Measurements from ENCODE around the gene ZNF3. TPM values are rescaled to one million over a fixed set of nuclear protein-coding genes. Genes with fewer than 3 reads are reported as not detected.

The ZNF3 gene
- total RNA-seq, 4 donors from 2014 or later, result 16.4 to 25.9 (median 20.8) TPM

- TF ChIP-seq, protein P1, sequence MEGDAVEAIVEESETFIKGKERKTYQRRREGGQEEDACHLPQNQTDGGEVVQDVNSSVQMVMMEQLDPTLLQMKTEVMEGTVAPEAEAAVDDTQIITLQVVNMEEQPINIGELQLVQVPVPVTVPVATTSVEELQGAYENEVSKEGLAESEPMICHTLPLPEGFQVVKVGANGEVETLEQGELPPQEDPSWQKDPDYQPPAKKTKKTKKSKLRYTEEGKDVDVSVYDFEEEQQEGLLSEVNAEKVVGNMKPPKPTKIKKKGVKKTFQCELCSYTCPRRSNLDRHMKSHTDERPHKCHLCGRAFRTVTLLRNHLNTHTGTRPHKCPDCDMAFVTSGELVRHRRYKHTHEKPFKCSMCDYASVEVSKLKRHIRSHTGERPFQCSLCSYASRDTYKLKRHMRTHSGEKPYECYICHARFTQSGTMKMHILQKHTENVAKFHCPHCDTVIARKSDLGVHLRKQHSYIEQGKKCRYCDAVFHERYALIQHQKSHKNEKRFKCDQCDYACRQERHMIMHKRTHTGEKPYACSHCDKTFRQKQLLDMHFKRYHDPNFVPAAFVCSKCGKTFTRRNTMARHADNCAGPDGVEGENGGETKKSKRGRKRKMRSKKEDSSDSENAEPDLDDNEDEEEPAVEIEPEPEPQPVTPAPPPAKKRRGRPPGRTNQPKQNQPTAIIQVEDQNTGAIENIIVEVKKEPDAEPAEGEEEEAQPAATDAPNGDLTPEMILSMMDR (IDR thresholded peaks at IDR 0.05), result no peak
- TF ChIP-seq POLR2A (IDR thresholded peaks at IDR 0.05), result no peak
- peak overlapping the region; percentile 66 for H3K4me3 ChIP-seq (ENCODE audit: low read depth, poor library complexity, severe bottlenecking)
- 8 to 10% methylated on average over 29 of the region's 29 CpGs for WGBS, 2 donors
- DNase-seq (ENCODE audit: low spot score in 2 of 2), result no peak
- intact Hi-C loops (cut with DNase I; ENCODE audit: low total_unique reads), result no loop called here
Measured at GRCh38 chr7:100126239-100126930, 44.9 kb upstream of the ZNF3 start.

- 52 to 66% methylated on average over 4 of the region's 4 CpGs for WGBS, 2 donors
Measured at GRCh38 chr7:100124301-100125230, 43.0 kb upstream of the ZNF3 start.

DNA sequence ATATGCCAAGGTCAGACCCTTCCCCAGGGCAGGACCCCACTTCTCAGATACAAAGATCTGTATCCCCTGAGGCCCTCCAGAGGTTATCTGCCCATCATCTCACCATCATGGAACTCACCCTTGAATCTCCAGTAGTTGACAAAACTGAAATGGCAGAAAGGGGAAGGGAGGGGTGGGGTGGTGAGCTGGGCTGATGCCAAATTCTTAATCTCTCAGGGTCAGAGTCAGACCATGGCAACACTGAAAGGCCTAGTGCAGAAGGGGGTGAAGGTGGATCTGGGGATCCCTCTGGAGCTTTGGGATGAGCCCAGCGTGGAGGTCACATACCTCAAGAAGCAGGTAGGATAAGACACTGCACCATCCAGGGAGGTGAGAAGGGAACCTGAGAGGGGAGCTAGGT is 41.0 kb upstream of the ZNF3 start:
- no peak overlapping the region for H3K4me3 ChIP-seq (ENCODE audit: low read depth, poor library complexity, severe bottlenecking)
- 95 to 96% methylated on average over 1 of the region's 1 CpG for WGBS, 2 donors
- TF ChIP-seq, protein P1 (IDR thresholded peaks at IDR 0.05), result no peak
- no peak for TF ChIP-seq POLR2A (IDR thresholded peaks at IDR 0.05)
- DNase-seq (ENCODE audit: low spot score in 2 of 2), result no peak
- intact Hi-C loops (cut with DNase I; ENCODE audit: low total_unique reads), result no loop called here

More at GRCh38 chr7:100124301-100125230, 43.0 kb upstream of the ZNF3 start:
- DNase-seq (ENCODE audit: low spot score in 2 of 2), result no peak
- TF ChIP-seq POLR2A (IDR thresholded peaks at IDR 0.05), result no peak
- TF ChIP-seq, protein P1 (IDR thresholded peaks at IDR 0.05), result no peak
- H3K4me3 ChIP-seq (ENCODE audit: low read depth, poor library complexity, severe bottlenecking), result no peak overlapping the region
- intact Hi-C loops (cut with DNase I; ENCODE audit: low total_unique reads), result no loop called here

DNA sequence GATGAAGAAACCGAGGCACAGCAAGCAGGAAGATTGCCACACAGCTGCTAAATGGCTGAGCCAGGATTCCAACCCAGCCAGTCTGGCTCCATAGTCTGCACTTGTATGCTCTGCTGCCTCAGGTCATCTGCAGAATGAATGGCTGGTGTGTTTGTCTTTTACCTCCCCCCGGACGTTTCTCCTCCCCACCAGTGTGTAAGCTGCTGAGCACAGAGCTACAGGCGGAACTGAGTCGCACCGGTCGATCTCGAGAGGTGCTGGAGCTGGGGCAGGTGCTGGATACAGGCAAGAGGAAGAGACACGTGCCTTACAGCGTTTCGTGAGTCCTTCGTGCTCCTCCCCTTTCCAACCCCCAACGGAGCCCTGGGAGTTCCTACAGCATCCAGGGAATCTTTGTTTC is 40.5 kb upstream of the ZNF3 start:
- intact Hi-C loops (cut with DNase I; ENCODE audit: low total_unique reads), result no loop called here
- TF ChIP-seq, protein P1 (IDR thresholded peaks at IDR 0.05), result no peak
- TF ChIP-seq POLR2A (IDR thresholded peaks at IDR 0.05), result no peak
- no peak overlapping the region for H3K4me3 ChIP-seq (ENCODE audit: low read depth, poor library complexity, severe bottlenecking)
- 49 to 56% methylated on average over 13 of the region's 13 CpGs for WGBS, 2 donors
- DNase-seq (ENCODE audit: low spot score in 2 of 2), result no peak

DNA sequence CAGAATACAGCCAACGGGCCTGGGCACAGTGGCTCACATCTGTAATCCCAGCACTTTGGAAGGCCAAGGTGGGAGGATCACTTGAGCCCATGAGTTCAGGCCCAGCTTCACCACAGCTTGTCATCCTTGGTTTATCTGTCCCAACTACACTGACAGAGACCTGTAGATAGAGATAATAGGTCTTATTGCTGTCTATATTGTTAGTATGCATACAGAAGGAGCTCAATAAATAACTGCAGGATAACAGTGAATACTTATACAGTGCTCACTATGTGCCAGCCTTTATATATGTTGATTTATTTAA is 39.2 kb upstream of the ZNF3 start:
- no peak for TF ChIP-seq POLR2A (IDR thresholded peaks at IDR 0.05)
- TF ChIP-seq, protein P1 (IDR thresholded peaks at IDR 0.05), result no peak
- no peak for DNase-seq (ENCODE audit: low spot score in 2 of 2)
- intact Hi-C loops (cut with DNase I; ENCODE audit: low total_unique reads), result no loop called here
- no peak overlapping the region for H3K4me3 ChIP-seq (ENCODE audit: low read depth, poor library complexity, severe bottlenecking)
- WGBS, 2 donors, result 32 to 37% methylated on average over 1 of the region's 1 CpG
